ENCODE measurements around the gene MLIP. TPM values are rescaled to one million over a fixed set of nuclear protein-coding genes. Genes with fewer than 3 reads are reported as not detected.

The MLIP gene
- total and polyA plus RNA-seq, 2 of the 13 experiments (the other 11 are each of a cell fraction or from before 2014, with no cell fraction given) = 0.08 to 0.33 TPM

GRCh38 chr6:54244430-54244829 lies 133.2 kb downstream of the MLIP start (continued):
- no peak for TF ChIP-seq ZNF646 (CRISPR knock-in tag; IDR thresholded peaks at IDR 0.05)
- no peak for TF ChIP-seq DMAP1 (CRISPR knock-in tag; IDR thresholded peaks at IDR 0.05)
- peak; percentile 29; the same call in 1 of the 2 replicates for TF ChIP-seq SMC3 (IDR thresholded peaks at IDR 0.05; ENCODE audit: low read length)
- no peak for TF ChIP-seq ZNF678 (CRISPR knock-in tag; IDR thresholded peaks at IDR 0.05)
- TF ChIP-seq CTCF (CRISPR knock-in tag; IDR thresholded peaks at IDR 0.05) = peak; percentile 25; the same call in 1 of the 2 replicates
- TF ChIP-seq IRF9 (CRISPR knock-in tag; IDR thresholded peaks at IDR 0.05; ENCODE audit: borderline replicate concordance) = no peak
- TF ChIP-seq ZNF557 (CRISPR knock-in tag; IDR thresholded peaks at IDR 0.05) = no peak
- TF ChIP-seq ATF7 (IDR thresholded peaks at IDR 0.05) = no peak
- no peak for TF ChIP-seq ATF7 (CRISPR knock-in tag; IDR thresholded peaks at IDR 0.05)
- TF ChIP-seq ZNF207 (IDR thresholded peaks at IDR 0.05; ENCODE audit: borderline replicate concordance) = no peak
